CD4-positive, alpha-beta T cell treated with Interleukin-12 subunit alpha and Interleukin-12 subunit beta, for 1 hour (primary cell): ENCODE measurements around the gene EGR4.

Source experiments
- DNase-seq: peaks from one replicate; pipeline ENCODE4 v3.0.0-alpha.2; 2020

The EGR4 gene

GRCh38 chr2:73293534-73294171, at the start of gene EGR4:
TSS of gene EGR4 (minus strand) at chr2:73293548. CDS start at chr2:73293317, 231 bp downstream.
- peak; percentile 94 for DNase-seq

- no peak for DNase-seq
Measured at GRCh38 chr2:73341039-73341438, 47.7 kb upstream of the EGR4 start.

- no peak for DNase-seq
Measured at GRCh38 chr2:73339201-73339600, 45.9 kb upstream of the EGR4 start.

DNA sequence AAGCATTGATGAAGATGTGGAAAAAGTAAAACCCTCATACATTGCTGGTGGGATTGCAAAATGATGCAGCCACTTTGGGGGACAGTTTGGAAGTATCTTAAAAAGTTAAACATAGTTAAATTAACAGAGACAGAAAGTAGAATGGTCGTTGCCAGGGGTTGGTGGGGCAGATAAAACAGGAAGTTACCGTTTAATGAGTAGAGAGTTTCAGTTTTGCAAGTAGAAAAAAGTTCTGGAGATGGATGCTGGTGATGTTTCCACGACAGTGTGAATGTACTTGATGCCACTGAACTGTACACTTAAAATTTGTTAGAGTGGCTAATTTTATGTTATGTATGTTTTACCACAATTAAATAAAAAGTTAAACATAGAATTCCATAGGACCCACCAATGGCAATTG, 44.5 kb upstream of the EGR4 start:
- DNase-seq, result no peak

DNA sequence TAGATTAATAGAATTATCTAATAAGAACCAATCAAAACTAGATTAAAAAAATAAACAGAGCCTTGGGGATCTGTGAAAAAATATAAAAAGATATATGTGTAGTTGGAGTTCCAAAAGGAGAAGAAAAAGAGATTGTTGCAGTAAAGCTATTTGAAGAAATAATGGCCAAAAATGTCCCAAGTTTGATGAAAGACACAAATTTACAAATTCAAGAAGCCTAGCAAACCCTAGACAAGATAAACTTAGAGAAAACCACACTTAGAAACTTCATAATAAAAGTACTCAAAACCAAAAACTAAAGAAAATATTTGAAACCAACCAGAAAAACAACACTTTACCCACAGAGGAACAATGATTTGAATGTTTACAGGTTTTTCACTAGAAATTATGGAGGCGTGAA, 41.3 kb upstream of the EGR4 start:
- DNase-seq, result no peak

- no peak for DNase-seq
Measured at GRCh38 chr2:73334045-73334444, 40.7 kb upstream of the EGR4 start.

GRCh38 chr2:73333564-73333963, 40.2 kb upstream of the EGR4 start:
- DNase-seq, result no peak

DNA sequence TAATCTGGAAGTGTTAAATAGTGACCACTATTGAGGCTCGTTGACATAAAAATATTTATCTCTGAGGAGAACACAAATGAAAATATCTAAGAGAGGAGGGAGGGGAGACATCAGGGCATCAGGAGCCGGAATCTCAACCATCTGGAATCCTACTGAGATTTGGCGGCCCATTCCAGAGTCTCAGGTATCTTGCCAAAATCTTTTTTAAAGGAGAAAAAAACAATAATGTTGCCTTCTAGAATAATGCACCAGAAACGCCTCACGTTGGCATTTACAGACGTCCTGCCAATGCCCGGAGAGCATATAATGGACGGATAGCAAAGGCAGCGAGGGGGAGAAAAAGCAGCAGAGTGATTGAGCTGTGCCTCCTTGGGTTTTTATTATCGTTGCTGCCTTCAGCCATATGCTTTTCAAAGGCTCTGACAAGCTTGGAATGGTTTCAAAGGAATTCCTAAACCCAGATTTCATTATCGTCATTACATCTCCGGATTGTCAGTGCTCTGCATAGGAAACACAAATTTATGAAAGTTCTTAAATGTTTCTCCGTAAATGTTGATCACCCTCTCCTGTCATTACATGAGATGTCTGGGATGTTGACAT, 30.9 kb upstream of the EGR4 start:
- no peak for DNase-seq

DNA sequence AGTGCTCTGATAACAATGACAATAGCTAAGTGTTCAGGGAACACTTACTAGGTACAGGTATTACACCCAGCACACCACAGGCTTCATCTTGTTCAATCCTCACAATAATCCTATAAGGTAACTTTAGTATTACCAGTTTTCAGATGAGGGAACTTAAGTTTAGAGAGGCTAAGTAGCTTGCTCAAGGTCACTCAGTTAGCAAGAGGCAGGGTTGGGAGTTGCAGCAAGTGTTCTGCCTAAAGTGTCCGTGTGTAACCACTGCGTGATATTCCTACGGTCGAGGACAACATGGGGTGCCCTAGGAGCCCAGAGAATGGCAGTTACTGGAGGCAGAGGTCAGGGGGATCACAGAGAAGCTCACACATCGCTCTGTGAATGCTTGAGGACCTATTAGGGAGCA, 30.2 kb upstream of the EGR4 start:
- DNase-seq, result no peak

- DNase-seq, result no peak
Measured at GRCh38 chr2:73314441-73314840, 21.1 kb upstream of the EGR4 start.

GRCh38 chr2:73307720-73308119, 14.4 kb upstream of the EGR4 start:
- DNase-seq, result no peak

DNA sequence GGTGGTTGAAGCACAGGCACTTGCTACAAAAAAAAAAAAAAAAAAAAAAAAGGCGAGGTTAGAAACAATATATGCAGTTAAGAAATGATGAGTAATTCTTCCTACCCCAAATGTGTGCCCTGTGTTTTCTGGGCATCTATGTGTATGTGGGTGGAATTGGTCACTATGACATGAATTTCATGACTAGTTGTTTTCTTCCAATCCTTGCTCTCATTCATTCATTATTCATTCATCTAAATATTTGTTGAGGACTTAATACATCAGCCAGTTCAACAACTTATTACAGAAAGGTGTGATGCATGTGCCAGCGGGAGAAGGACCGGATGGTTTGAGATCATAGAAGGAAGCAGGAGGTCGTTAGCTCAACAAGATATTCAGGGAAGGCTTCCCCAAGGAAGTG, 8.3 kb upstream of the EGR4 start:
- DNase-seq, result no peak

GRCh38 chr2:73300926-73301325, 7.6 kb upstream of the EGR4 start:
- DNase-seq, result no peak

DNA sequence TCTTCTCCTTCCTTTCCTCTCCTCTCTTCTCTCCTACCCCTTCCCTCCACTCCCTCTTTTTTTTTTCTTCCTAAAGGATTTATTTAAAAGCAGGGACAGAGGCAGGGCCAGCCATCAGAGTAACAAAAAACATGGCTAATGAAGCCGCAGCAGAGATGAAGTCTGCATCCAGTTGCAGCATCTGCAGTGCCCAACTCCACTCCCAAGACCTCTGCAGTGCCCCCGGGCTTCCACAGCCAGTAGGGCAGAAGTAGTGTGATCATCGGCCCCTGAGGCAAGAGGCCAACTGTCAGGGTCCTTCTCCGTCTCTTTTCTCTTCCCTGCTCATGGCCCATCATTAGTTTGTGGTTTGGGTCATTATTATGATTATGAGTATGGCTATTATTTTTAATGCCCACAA, 4.2 kb upstream of the EGR4 start:
- no peak for DNase-seq

GRCh38 chr2:73297151-73297559, 3.8 kb upstream of the EGR4 start:
- DNase-seq, result no peak

DNA sequence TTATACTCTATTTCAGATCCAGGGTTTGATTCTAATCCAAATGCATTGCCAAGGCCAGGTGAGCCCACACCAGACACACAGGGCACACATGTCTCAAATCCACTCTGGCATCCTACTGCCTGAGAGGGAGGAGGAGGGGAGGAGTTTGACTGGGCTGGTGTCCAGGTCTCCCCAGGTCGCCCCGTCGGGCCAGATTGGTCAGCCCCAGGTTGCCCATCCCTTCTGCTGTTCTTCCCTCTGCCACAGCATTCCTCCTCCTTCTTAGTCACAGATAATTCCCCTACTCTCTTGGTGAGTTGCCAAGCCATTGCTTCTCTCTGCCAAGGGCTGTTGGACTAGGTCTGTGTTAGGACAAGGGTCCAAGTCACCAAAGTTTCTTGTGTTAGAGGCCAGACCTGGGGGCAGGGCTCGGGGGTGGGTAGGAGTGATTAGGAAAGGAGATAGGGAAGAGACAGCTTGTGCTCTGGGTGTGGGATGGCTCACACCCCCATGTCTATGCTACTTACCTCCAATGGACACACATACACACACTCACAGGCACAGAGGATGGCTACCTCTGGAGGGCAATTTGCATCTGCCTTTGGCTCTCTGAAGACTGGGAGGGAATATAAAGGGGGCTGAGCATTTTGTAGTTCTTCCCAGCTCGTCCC, 2.5 kb upstream of the EGR4 start:
- DNase-seq, result no peak

- no peak for DNase-seq
Measured at GRCh38 chr2:73294239-73294638, 891 bp upstream of the EGR4 start.

DNA sequence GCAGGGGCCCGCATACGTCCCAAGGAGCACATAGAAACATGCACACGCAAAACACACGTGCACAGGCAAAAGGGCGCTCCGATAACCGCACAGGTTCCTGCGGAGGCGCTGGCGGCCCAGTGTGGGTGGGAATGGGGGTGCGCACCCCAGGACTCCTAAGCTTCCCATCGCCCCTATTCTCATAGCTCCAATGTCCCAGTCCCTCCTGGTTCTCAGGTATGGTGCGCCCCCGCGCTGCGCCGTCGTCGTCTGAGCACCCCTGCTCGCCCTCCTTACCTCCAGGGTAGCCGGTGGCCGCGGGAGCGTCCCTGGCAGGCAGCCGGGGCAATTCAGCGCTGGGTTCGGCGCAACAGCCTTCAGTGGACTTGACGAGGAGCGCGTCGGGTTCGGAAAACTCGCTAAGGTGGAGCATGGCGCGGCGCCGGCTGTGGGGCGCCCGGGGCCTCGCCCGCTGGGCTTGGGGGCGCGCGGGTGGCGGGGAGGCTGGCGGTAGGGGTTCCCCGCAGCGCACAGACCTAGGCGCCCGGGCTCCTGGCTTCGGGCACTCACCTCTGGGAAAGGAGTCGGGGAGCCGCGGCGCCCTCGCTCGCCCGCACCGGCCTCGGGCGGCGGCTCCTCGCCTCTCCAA, 328 bp downstream of the EGR4 start:
- no peak for DNase-seq

DNA sequence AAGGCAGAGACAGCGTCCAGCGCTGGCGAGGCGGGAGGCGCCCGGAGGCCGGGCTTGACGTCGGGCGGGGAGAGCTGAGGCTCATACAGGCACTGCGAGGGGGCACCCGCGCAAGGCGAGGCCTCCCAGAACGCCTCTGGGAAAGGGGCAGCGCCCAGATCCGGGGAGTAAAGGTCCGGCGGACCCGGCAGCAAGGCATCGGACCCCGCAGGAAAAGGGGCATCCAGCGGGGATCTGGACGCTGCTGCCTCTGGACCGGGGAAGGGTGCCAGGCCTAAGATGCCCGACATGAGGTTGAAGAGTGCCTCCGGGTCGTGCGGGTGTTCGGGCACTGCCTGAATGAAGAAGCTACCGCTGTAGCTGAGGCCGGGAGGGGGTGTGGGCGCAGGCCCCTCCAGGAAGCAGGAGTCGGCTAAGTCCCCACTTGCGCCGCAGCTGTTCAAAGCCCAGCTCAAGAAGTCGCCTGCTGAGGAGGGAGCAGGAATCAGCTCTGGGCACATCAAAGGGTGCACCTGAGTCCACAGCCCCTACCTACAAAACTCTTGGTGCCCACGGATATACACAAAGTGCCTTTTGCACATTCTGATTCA, 937 bp downstream of the EGR4 start:
- no peak for DNase-seq

DNA sequence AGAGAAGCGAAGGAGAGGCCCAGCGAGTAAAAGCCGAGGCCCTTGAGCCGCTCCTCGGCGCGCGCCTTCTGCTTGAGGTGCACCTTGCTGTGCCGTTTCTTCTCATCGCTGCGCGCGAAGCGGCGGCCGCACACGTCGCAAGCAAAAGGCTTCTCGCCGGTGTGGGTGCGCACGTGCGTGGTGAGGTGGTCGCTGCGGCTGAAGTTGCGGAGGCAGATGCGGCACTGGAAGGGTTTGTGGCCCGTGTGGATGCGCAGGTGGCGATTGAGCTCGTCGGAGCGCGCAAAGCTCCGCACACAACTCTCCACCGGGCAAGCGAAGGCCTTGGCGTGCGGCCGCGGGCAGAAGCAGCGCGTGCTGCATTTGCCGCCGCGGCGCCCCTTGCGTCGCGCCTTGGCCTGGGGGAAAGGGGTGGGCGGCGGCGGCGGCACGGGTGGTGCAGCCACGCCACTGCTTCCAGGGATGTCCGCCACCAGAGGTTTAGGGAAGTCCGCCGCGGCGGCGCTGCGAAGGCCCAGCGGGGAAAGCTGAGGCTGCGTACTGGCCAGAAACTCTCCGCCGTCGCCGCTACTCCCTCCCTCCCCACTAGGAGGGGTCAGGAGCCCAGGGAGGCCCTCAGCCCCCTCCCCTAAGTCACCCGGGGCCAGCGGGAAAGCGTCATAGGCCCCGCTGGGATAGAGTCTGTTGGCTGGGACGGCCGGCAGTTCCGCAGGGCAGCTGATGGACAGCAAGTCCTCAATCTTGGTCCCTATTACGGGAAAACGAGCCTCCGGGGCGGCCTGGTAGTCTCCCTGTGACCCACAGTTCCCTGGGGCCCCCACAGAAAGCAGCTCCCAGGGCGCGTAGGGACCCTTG, 1.7 kb downstream of the EGR4 start:
- no peak for DNase-seq

DNA sequence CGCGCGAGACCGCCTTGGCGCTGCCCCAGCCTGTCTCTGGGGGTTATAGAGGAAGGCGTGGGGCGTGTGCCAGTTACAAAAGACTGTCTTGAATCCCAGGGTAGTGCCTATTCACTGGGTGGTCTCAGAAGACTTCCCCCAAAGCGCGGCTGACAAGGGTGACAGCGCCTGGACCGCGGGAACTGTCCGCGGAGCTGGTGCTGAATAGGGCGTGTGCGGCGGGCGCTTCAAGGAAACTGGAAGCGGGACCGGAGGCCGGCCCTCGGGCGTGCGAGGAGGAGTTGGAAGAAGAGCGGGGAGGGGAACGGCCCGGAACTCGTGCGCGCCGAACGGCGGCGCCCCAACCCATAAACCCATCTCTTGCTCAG, 2.3 kb downstream of the EGR4 start:
- peak; percentile 64 for DNase-seq

- DNase-seq, result peak; percentile 64
Measured at GRCh38 chr2:73290049-73290839, 3.1 kb downstream of the EGR4 start.
